ENCODE data around the gene CFAP20DC. TPM values are rescaled to one million over a fixed set of nuclear protein-coding genes. Genes with fewer than 3 reads are reported as not detected.

Gene CFAP20DC
- total RNA-seq, 1 experiment from 2014 or later: 4.5 TPM

GRCh38 chr3:59079962-59080361, 30.1 kb upstream of the CFAP20DC start:
- Histone ChIP-seq H3K4ac (ENCODE audit: low read depth, low read length) (no peak overlapping the region), H3K4me1 (ENCODE audit: insufficient read depth, low read length) (no peaks in the 10 kb centered on the region), H3K27me3 (ENCODE audit: insufficient read depth, low read length) (no peaks in the 10 kb centered on the region), H4K8ac (replicated peaks; ENCODE audit: insufficient read length, low read depth, low read length) (no peak overlapping the region), H4K5ac (ENCODE audit: insufficient read length, low read depth, low read length) (no peak overlapping the region), H2BK120ac (ENCODE audit: low read depth, low read length, poor library complexity, severe bottlenecking) (no peak overlapping the region), H2BK5ac (ENCODE audit: insufficient read length, low read length) (no peak overlapping the region), H2BK15ac (ENCODE audit: low read depth, low read length) (no peak overlapping the region), H3K9me3 (ENCODE audit: control insufficient read depth, low read depth, low read length) (no peaks in the 10 kb centered on the region), H3K79me2 (ENCODE audit: insufficient read depth, low read length) (no peaks in the 10 kb centered on the region), H3K23ac (ENCODE audit: insufficient read length, low read depth, low read length) (no peak overlapping the region), H3K18ac (ENCODE audit: insufficient read length, low read depth, low read length) (no peak overlapping the region), H3K56ac (ENCODE audit: insufficient read length, low read depth, low read length) (no peak overlapping the region), H2AK5ac (ENCODE audit: insufficient read length, low read length) (no peak overlapping the region), H3K23me2 (ENCODE audit: insufficient read length, low read depth, low read length, poor library complexity, severe bottlenecking) (no peaks in the 10 kb centered on the region), H3K27ac (ENCODE audit: insufficient read length, low read depth, low read length) (no peak overlapping the region), H2AFZ (ENCODE audit: low read length) (no peak overlapping the region), H3K9ac (ENCODE audit: extremely low read depth, insufficient read length, low read length) (no peak overlapping the region), H2BK20ac (ENCODE audit: low read depth, low read length, poor library complexity, severe bottlenecking) (no peak overlapping the region), H3K14ac (ENCODE audit: insufficient read depth, low read length) (no peak overlapping the region), H3K4me2 (ENCODE audit: insufficient read depth, insufficient read length, low read length) (no peak overlapping the region), H4K91ac (ENCODE audit: insufficient read length, low read depth, low read length) (no peak overlapping the region), H2BK12ac (ENCODE audit: insufficient read length, low read depth, low read length) (no peak overlapping the region), H4K20me1 (ENCODE audit: control insufficient read depth, insufficient read depth, insufficient read length) (no peaks in the 10 kb centered on the region), H3T11ph (ENCODE audit: low read length) (no peak overlapping the region), H3K79me1 (ENCODE audit: insufficient read depth, low read depth, low read length, poor library complexity, severe bottlenecking) (no peaks in the 10 kb centered on the region)
- Mint-ChIP-seq H3K4me1 (peaks cover 4 to 5% of the 10 kb centered on the region in 2 experiments; a peak in 3 of 4 replicates), H3K4me3 (no peak overlapping the region), H3K36me3 (ENCODE audit: insufficient read depth in 1 of 3, low read depth in 3 of 3) (no peaks in the 10 kb centered on the region; a peak in 1 of 7 replicates), H3K27me3 (ENCODE audit: low read depth) (no peaks in the 10 kb centered on the region), H3K9me3 (no peaks in the 10 kb centered on the region), H3K27ac (no peak overlapping the region)
- WGBS (ENCODE audit: extremely low coverage, insufficient read length, low lambda C conversion rate): no CpG with 5 or more reads among the region's 1 CpG
- DNase-seq: no peak
- TF ChIP-seq, protein P1, sequence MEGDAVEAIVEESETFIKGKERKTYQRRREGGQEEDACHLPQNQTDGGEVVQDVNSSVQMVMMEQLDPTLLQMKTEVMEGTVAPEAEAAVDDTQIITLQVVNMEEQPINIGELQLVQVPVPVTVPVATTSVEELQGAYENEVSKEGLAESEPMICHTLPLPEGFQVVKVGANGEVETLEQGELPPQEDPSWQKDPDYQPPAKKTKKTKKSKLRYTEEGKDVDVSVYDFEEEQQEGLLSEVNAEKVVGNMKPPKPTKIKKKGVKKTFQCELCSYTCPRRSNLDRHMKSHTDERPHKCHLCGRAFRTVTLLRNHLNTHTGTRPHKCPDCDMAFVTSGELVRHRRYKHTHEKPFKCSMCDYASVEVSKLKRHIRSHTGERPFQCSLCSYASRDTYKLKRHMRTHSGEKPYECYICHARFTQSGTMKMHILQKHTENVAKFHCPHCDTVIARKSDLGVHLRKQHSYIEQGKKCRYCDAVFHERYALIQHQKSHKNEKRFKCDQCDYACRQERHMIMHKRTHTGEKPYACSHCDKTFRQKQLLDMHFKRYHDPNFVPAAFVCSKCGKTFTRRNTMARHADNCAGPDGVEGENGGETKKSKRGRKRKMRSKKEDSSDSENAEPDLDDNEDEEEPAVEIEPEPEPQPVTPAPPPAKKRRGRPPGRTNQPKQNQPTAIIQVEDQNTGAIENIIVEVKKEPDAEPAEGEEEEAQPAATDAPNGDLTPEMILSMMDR (conservative IDR thresholded peaks at IDR 0.05): no peak
